Esophagus (tissue), 2 donors: ENCODE data around the gene TMEM117. TPM values are rescaled to one million over a fixed set of nuclear protein-coding genes. Genes with fewer than 3 reads are reported as not detected.
"Not testable (repeated sequence)": the region's sequence is repeated elsewhere in the genome, so short reads cannot be mapped to it uniquely, and the experiment has no call there.

Experiments
- H3K27ac ChIP-seq, 2 donors: one replicate each; pipeline ENCODE4 v1.5.1; 2013; ENCODE audit warnings: low read depth in 2 of 2, mild to moderate bottlenecking in 2 of 2, inconsistent platforms in 1 of 2, low read length in 1 of 2, moderate library complexity in 1 of 2
- H3K27me3 ChIP-seq, 2 donors: one replicate each; pipeline ENCODE4 v1.6.1; 2013; ENCODE audit warnings: low read length in 2 of 2, control low read depth in 1 of 2, mild to moderate bottlenecking in 1 of 2; ENCODE audit not compliant: insufficient read depth in 2 of 2, control insufficient read depth in 1 of 2
- H3K36me3 ChIP-seq, 2 donors: one replicate each; pipeline ENCODE4 v1.6.1; 2013; ENCODE audit warnings: low read length in 1 of 2; ENCODE audit not compliant: control insufficient read depth in 2 of 2, insufficient read depth in 2 of 2
- H3K4me1 ChIP-seq, 2 donors: one replicate each; pipeline ENCODE4 v1.6.1; 2013; ENCODE audit warnings: low read length in 1 of 2; ENCODE audit not compliant: control insufficient read depth in 2 of 2, insufficient read depth in 2 of 2
- H3K4me3 ChIP-seq, 2 donors: one replicate each; pipeline ENCODE4 v1.5.1; 2013; ENCODE audit warnings: low read length in 2 of 2, mild to moderate bottlenecking in 2 of 2, low read depth in 1 of 2, moderate library complexity in 1 of 2
- H3K9me3 ChIP-seq, 2 donors: one replicate each; pipeline ENCODE4 v1.6.1; 2013; ENCODE audit warnings: mild to moderate bottlenecking in 2 of 2, low read depth in 1 of 2, low read length in 1 of 2, moderate library complexity in 1 of 2; ENCODE audit not compliant: control insufficient read depth in 2 of 2, insufficient read depth in 1 of 2
- WGBS, 2 donors: extraction: QIAGEN DNeasy Blood & Tissue Kit; methylation state at CpG; one replicate each; pipeline ENCODE4 v1.1.7; 2013; 5-methylcytosine and 5-hydroxymethylcytosine counted together
- polyA plus RNA-seq, 2 donors: library from polyadenylated mRNA; stranded (reverse); fragments of 200-250 nt; gene quantifications; one replicate each; pipeline ENCODE4 v1.2.3, GENCODE V29; 2013
- donor health status: healthy with polysubstance abuse.
- donor health status: Bipolar disorder and iron deficiency.

The TMEM117 gene
- polyA plus RNA-seq, 2 donors = 5.2 to 6.6 TPM

- Histone ChIP-seq H3K36me3 (no peaks in the 10 kb centered on the region), H3K9me3 (no peaks in the 10 kb centered on the region), H3K27ac (no peak overlapping the region), H3K4me3 (no peak overlapping the region), H3K27me3 (no peaks in the 10 kb centered on the region), H3K4me1 (no peaks in the 10 kb centered on the region)
- 93 to 94% methylated on average over 6 of the region's 6 CpGs for WGBS, 2 donors
Observed at GRCh38 chr12:43858991-43859390, 23.1 kb downstream of the TMEM117 start.

- Histone ChIP-seq H3K4me3 (no peak overlapping the region), H3K27ac (no peak overlapping the region), H3K36me3 (no peaks in the 10 kb centered on the region), H3K9me3 (no peaks in the 10 kb centered on the region), H3K4me1 (no peaks in the 10 kb centered on the region), H3K27me3 (no peaks in the 10 kb centered on the region)
- 67 to 72% methylated on average over 7 of the region's 7 CpGs for WGBS, 2 donors
Observed at GRCh38 chr12:43861015-43861839, 25.3 kb downstream of the TMEM117 start.

- 71 to 78% methylated on average over 3 of the region's 3 CpGs for WGBS, 2 donors
Observed at GRCh38 chr12:43861840-43862150, 25.9 kb downstream of the TMEM117 start.

GRCh38 chr12:43863770-43864366 is 28.0 kb downstream of the TMEM117 start:
- H3K27me3 ChIP-seq = no peaks in the 10 kb centered on the region
- no peaks in the 10 kb centered on the region for H3K9me3 ChIP-seq
- H3K4me1 ChIP-seq = no peaks in the 10 kb centered on the region
- WGBS, 2 donors = 98% methylated on average over 19 to 23 of the region's 23 CpGs
- H3K36me3 ChIP-seq = no peaks in the 10 kb centered on the region
- H3K4me3 ChIP-seq = no peak overlapping the region
- H3K27ac ChIP-seq = no peak overlapping the region

More at GRCh38 chr12:43861840-43862150, 25.9 kb downstream of the TMEM117 start:
- no peaks in the 10 kb centered on the region for H3K27me3 ChIP-seq
- H3K4me3 ChIP-seq = no peak overlapping the region
- no peaks in the 10 kb centered on the region for H3K4me1 ChIP-seq
- H3K9me3 ChIP-seq = no peaks in the 10 kb centered on the region
- H3K27ac ChIP-seq = no peak overlapping the region
- H3K36me3 ChIP-seq = no peaks in the 10 kb centered on the region

GRCh38 chr12:43864557-43864956 is 28.7 kb downstream of the TMEM117 start:
- not testable (repeated sequence) for H3K4me1 ChIP-seq, H3K4me3 ChIP-seq, H3K27ac ChIP-seq, H3K9me3 ChIP-seq, H3K27me3 ChIP-seq, H3K36me3 ChIP-seq
- 95 to 96% methylated on average over 5 of the region's 5 CpGs for WGBS, 2 donors

GRCh38 chr12:43869184-43869583 is 33.3 kb downstream of the TMEM117 start:
- H3K36me3 ChIP-seq = no peaks in the 10 kb centered on the region
- H3K9me3 ChIP-seq = no peaks in the 10 kb centered on the region
- H3K4me1 ChIP-seq = no peaks in the 10 kb centered on the region
- no peak overlapping the region for H3K4me3 ChIP-seq
- 48 to 58% methylated on average over 1 of the region's 1 CpG for WGBS, 2 donors
- H3K27me3 ChIP-seq = no peaks in the 10 kb centered on the region
- H3K27ac ChIP-seq = no peak overlapping the region

GRCh38 chr12:43869765-43870164 is 33.9 kb downstream of the TMEM117 start:
- H3K36me3 ChIP-seq, H3K27ac ChIP-seq, H3K27me3 ChIP-seq, H3K9me3 ChIP-seq, H3K4me3 ChIP-seq, H3K4me1 ChIP-seq: not testable (repeated sequence)

- 96 to 100% methylated on average over 2 of the region's 2 CpGs for WGBS, 2 donors
Observed at GRCh38 chr12:43871258-43871657, 35.4 kb downstream of the TMEM117 start.

GRCh38 chr12:43872396-43872795 is 36.5 kb downstream of the TMEM117 start:
- 88 to 91% methylated on average over 2 of the region's 2 CpGs for WGBS, 2 donors

More at GRCh38 chr12:43871258-43871657, 35.4 kb downstream of the TMEM117 start:
- not testable (repeated sequence) for H3K36me3 ChIP-seq, H3K4me1 ChIP-seq, H3K4me3 ChIP-seq, H3K27ac ChIP-seq, H3K9me3 ChIP-seq, H3K27me3 ChIP-seq

GRCh38 chr12:43878050-43878449 is 42.2 kb downstream of the TMEM117 start:
- no peaks in the 10 kb centered on the region for H3K9me3 ChIP-seq
- H3K27ac ChIP-seq = no peak overlapping the region
- H3K4me1 ChIP-seq = no peaks in the 10 kb centered on the region
- H3K36me3 ChIP-seq = no peaks in the 10 kb centered on the region
- H3K27me3 ChIP-seq = no peaks in the 10 kb centered on the region
- 71 to 77% methylated on average over 3 of the region's 3 CpGs for WGBS, 2 donors
- H3K4me3 ChIP-seq = no peak overlapping the region

More at GRCh38 chr12:43872396-43872795, 36.5 kb downstream of the TMEM117 start:
- no peak overlapping the region for H3K27ac ChIP-seq
- H3K9me3 ChIP-seq = no peaks in the 10 kb centered on the region
- no peaks in the 10 kb centered on the region for H3K27me3 ChIP-seq
- H3K4me1 ChIP-seq = no peaks in the 10 kb centered on the region
- no peaks in the 10 kb centered on the region for H3K36me3 ChIP-seq
- no peak overlapping the region for H3K4me3 ChIP-seq
